H1 (cell line): ENCODE data around the gene DENND2A. TPM values are rescaled to one million over a fixed set of nuclear protein-coding genes. Genes with fewer than 3 reads are reported as not detected.

Experiments used
- CTCF ChIA-PET: fragments of 300-600 bp; sonication (Branson Sonifier 250); formaldehyde crosslinking; loops from one replicate; lab custom pipeline; 2021; ENCODE audit not compliant: partially characterized antibody; lab: Charles Lee
- POLR2A ChIA-PET: fragments of 300-600 bp; sonication (Branson Sonifier 250); formaldehyde crosslinking; loops from one replicate; lab custom pipeline; 2021; ENCODE audit warnings: inconsistent platforms; ENCODE audit not compliant: partially characterized antibody; lab: Charles Lee
- DNase-seq, 2 experiments: peaks; one replicate each; pipeline versions ENCODE4 v3.0.0 to v3.0.0-alpha.2; 2010 to 2022; ENCODE audit warnings: low spot score in 2 of 2, low read depth in 1 of 2, mixed read lengths in 1 of 2
- FAIRE-seq: peaks from 2 replicates; lab custom pipeline; 2011; peaks lifted over from hg19 to GRCh38; lab: Jason Lieb, UNC
- H2AFZ ChIP-seq: 2 replicates; pipeline ENCODE4 v1.8.1; 2012; ENCODE audit warnings: low read length, inconsistent platforms
- H2AK5ac ChIP-seq: 2 replicates; pipeline ENCODE4 v1.6.1; 2013; ENCODE audit warnings: low read depth, low read length
- H2BK120ac ChIP-seq: replicated peaks from 2 replicates; pipeline ENCODE3; 2013; ENCODE audit warnings: low read depth, low read length, inconsistent platforms
- H2BK12ac ChIP-seq: 2 replicates; pipeline ENCODE4 v1.6.1; 2013; ENCODE audit warnings: low read depth, low read length
- H2BK15ac ChIP-seq: 2 replicates; pipeline ENCODE4 v1.6.1; 2013; ENCODE audit warnings: low read length
- H2BK20ac ChIP-seq: 2 replicates; pipeline ENCODE4 v1.6.1; 2013; ENCODE audit warnings: low read length
- H2BK5ac ChIP-seq: 2 replicates; pipeline ENCODE4 v1.6.1; 2013; ENCODE audit warnings: low read depth, low read length
- H3K14ac ChIP-seq: 2 replicates; pipeline ENCODE4 v1.6.1; 2013; ENCODE audit warnings: inconsistent platforms; ENCODE audit not compliant: insufficient read length
- H3K18ac ChIP-seq: 2 replicates; pipeline ENCODE4 v1.6.1; 2013; ENCODE audit warnings: low read length; ENCODE audit errors: extremely low read depth
- H3K23ac ChIP-seq: 2 replicates; pipeline ENCODE4 v1.6.1; 2013; ENCODE audit warnings: inconsistent platforms; ENCODE audit not compliant: insufficient read length
- H3K23me2 ChIP-seq: 2 replicates; pipeline ENCODE4 v1.6.1; 2013; ENCODE audit warnings: low read depth, low read length
- H3K27ac ChIP-seq: 2 replicates; pipeline ENCODE4 v1.6.1; 2011; ENCODE audit warnings: low read depth, low read length, inconsistent platforms
- H3K27me3 ChIP-seq, 4 experiments: replicated peaks in 1 of 4; 1 replicate in 1 of 4; 2 replicates in 3 of 4; pipeline versions ENCODE4 v1.6.1 to v1.8.1; 2011 to 2013; ENCODE audit warnings: low read length in 3 of 4, mild to moderate bottlenecking in 3 of 4, inconsistent platforms in 2 of 4, mixed read lengths in 2 of 4, moderate library complexity in 1 of 4; ENCODE audit not compliant: control insufficient read depth in 3 of 4, insufficient read depth in 3 of 4; ENCODE audit errors: extremely low read depth in 1 of 4
- H3K36me3 ChIP-seq, 4 experiments: 2 replicates each; pipeline versions ENCODE4 v1.6.1 to v1.8.1; 2011 to 2013; ENCODE audit warnings: mild to moderate bottlenecking in 4 of 4, low read length in 3 of 4, moderate library complexity in 2 of 4, control low read depth in 1 of 4, inconsistent platforms in 1 of 4; ENCODE audit not compliant: insufficient read depth in 4 of 4, control insufficient read depth in 2 of 4
- H3K4ac ChIP-seq: replicated peaks from 2 replicates; pipeline ENCODE3; 2013; ENCODE audit warnings: low read length, low read depth, mixed read lengths, inconsistent platforms; ENCODE audit not compliant: insufficient read length
- H3K4me1 ChIP-seq, 4 experiments: replicated peaks in 1 of 4; 1 replicate in 1 of 4; 2 replicates in 3 of 4; pipeline versions ENCODE4 v1.6.1 to v1.8.1; 2011 to 2013; ENCODE audit warnings: low read length in 3 of 4, inconsistent platforms in 2 of 4, mixed read lengths in 1 of 4; ENCODE audit not compliant: insufficient read depth in 4 of 4, control insufficient read depth in 3 of 4
- H3K4me2 ChIP-seq, 2 experiments: 2 replicates each; pipeline versions ENCODE4 v1.6.1 to v1.8.1; 2011 to 2013; ENCODE audit warnings: low read depth in 2 of 2, low read length in 2 of 2, control low read depth in 1 of 2, inconsistent platforms in 1 of 2, mild to moderate bottlenecking in 1 of 2; ENCODE audit not compliant: insufficient read depth in 1 of 2
- H3K4me3 ChIP-seq, 4 experiments: fragments of 200-600, 300-600 bp in 1 of 4; sonication (generic), shearing (Covaris generic), sonication (Bioruptor Twin) in 1 of 4; 2 replicates each; pipeline versions ENCODE4 v1.5.1 to v1.8.1; 2011 to 2016; ENCODE audit warnings: low read length in 4 of 4, low read depth in 3 of 4, control low read depth in 2 of 4, inconsistent platforms in 2 of 4, mild to moderate bottlenecking in 2 of 4, mixed read lengths in 1 of 4, moderate library complexity in 1 of 4; ENCODE audit not compliant: insufficient read depth in 2 of 4; ENCODE audit errors: extremely low read depth in 1 of 4
- H3K56ac ChIP-seq: replicated peaks from 2 replicates; pipeline ENCODE3; 2013; ENCODE audit warnings: low read depth, mild to moderate bottlenecking, mixed read lengths, low read length, inconsistent platforms; ENCODE audit not compliant: insufficient read length
- H3K79me1 ChIP-seq: 2 replicates; pipeline ENCODE4 v1.6.1; 2013; ENCODE audit warnings: low read depth, low read length, control low read depth
- H3K79me2 ChIP-seq, 2 experiments: 2 replicates each; pipeline versions ENCODE4 v1.6.1 to v1.8.1; 2012 to 2013; ENCODE audit warnings: low read length in 2 of 2, mild to moderate bottlenecking in 2 of 2, inconsistent platforms in 1 of 2; ENCODE audit not compliant: insufficient read depth in 2 of 2, control insufficient read depth in 1 of 2
- H3K9ac ChIP-seq, 4 experiments: replicated peaks in 1 of 4; 1 replicate in 1 of 4; 2 replicates in 3 of 4; pipeline versions ENCODE4 v1.6.1 to v1.8.1; 2011 to 2013; ENCODE audit warnings: low read depth in 3 of 4, low read length in 3 of 4, control low read depth in 2 of 4, mild to moderate bottlenecking in 2 of 4, moderate library complexity in 2 of 4, inconsistent platforms in 1 of 4; ENCODE audit errors: extremely low read depth in 1 of 4
- H3K9me3 ChIP-seq, 2 experiments: 2 replicates each; pipeline versions ENCODE4 v1.6.1 to v1.8.1; 2012 to 2013; ENCODE audit warnings: mild to moderate bottlenecking in 2 of 2, moderate library complexity in 2 of 2, control low read depth in 1 of 2, inconsistent platforms in 1 of 2, low read depth in 1 of 2, low read length in 1 of 2, mixed read lengths in 1 of 2; ENCODE audit not compliant: insufficient read depth in 2 of 2
- H4K20me1 ChIP-seq, 2 experiments: replicated peaks in 1 of 2; 2 replicates each; pipeline versions ENCODE3 to v1.8.1; 2011 to 2013; ENCODE audit warnings: inconsistent platforms in 2 of 2, low read length in 2 of 2, mild to moderate bottlenecking in 1 of 2; ENCODE audit not compliant: insufficient read depth in 2 of 2, control insufficient read depth in 1 of 2
- H4K5ac ChIP-seq: 2 replicates; pipeline ENCODE4 v1.6.1; 2013; ENCODE audit warnings: low read length, low read depth, mixed read lengths, inconsistent platforms; ENCODE audit not compliant: insufficient read length
- H4K8ac ChIP-seq: 2 replicates; pipeline ENCODE4 v1.8.0; 2013; ENCODE audit warnings: mild to moderate bottlenecking, moderate library complexity, low read length, inconsistent platforms; ENCODE audit not compliant: insufficient read depth; ENCODE audit errors: extremely low read depth
- H4K91ac ChIP-seq: replicated peaks from 2 replicates; pipeline ENCODE3; 2013; ENCODE audit warnings: low read length, mixed read lengths, inconsistent platforms; ENCODE audit not compliant: insufficient read length
- FOSL1 ChIP-seq: IDR thresholded peaks from 2 replicates; pipeline ENCODE4 v1.6.1; 2011; ENCODE audit warnings: mild to moderate bottlenecking, low read depth, low read length, moderate library complexity; ENCODE audit not compliant: insufficient read depth
- RFX5 ChIP-seq: IDR thresholded peaks from 2 replicates; pipeline ENCODE4 v1.6.1; 2011; ENCODE audit warnings: low read depth, low read length, improper control_type of control experiment, borderline replicate concordance
- SUZ12 ChIP-seq: fragments of 200-600 bp; sonication (generic); IDR thresholded peaks from 2 replicates; pipeline ENCODE4 v1.6.1; 2012; ENCODE audit warnings: mild to moderate bottlenecking, inconsistent platforms, low read length, moderate library complexity, mixed read lengths
- WGBS, 2 experiments: shearing (Covaris generic) in 1 of 2; methylation state at CpG; one replicate each; pipeline versions ENCODE4 v1.1.6 to v1.1.7; 2013 to 2015; ENCODE audit warnings: low lambda C conversion rate in 2 of 2, mixed read lengths in 2 of 2, inconsistent platforms in 1 of 2, low coverage in 1 of 2, missing lambda C conversion rate in 1 of 2; ENCODE audit not compliant: insufficient replicate concordance in 2 of 2, insufficient coverage in 1 of 2, insufficient read length in 1 of 2; ENCODE audit errors: extremely low coverage in 1 of 2, missing lambda C conversion rate in 1 of 2; 5-methylcytosine and 5-hydroxymethylcytosine counted together
- polyA plus RNA-seq, 7 experiments: library from polyadenylated mRNA; depleted of rRNA in 3 of 7; stranded (reverse) in 5 of 7; unstranded in 2 of 7; fragments of >200 nt in 5 of 7; fragments of 200-250 nt in 2 of 7; gene quantifications; 1 replicate in 5 of 7; 2 replicates in 1 of 7; 4 replicates in 1 of 7; pipeline versions ENCODE4 v1.2.1 to v1.2.3, GENCODE V29; 2011 to 2013; ENCODE audit warnings: missing spikeins in 2 of 7, mixed read lengths in 2 of 7
- total RNA-seq: library from RNA; stranded (reverse); fragmentation: NEBNext Ultra II Directional; extraction: Animal tissue kit (Norgen Biotek cat#: 25700); gene quantifications from 2 replicates; pipeline ENCODE4 v1.2.1, GENCODE V29; 2021

The DENND2A gene
- total and polyA plus RNA-seq, 2 of the 8 experiments (the other 6 are each of a cell fraction or from before 2014, with no cell fraction given): 5.0 to 13.0 TPM

GRCh38 chr7:140681766-140682165, 41.2 kb upstream of the DENND2A start:
- H3K79me1 ChIP-seq: no peaks in the 10 kb centered on the region
- no peak overlapping the region for H4K91ac ChIP-seq
- H3K27ac ChIP-seq: no peak overlapping the region
- H3K9ac ChIP-seq: no peak overlapping the region
- H3K18ac ChIP-seq: no peak overlapping the region
- TF ChIP-seq RFX5 (no peak), SUZ12 (no peak), FOSL1 (no peak)
- WGBS, 2 experiments: 85% methylated on average over 3 of the region's 3 CpGs; no CpG with 5 or more reads in 1 of the 2 experiments
- H3K14ac ChIP-seq: no peak overlapping the region
- DNase-seq (no peak), FAIRE-seq (no peak)
- H2BK12ac ChIP-seq: no peak overlapping the region
- H3K4ac ChIP-seq: no peak overlapping the region
- no peak overlapping the region for H2BK15ac ChIP-seq
- no peak overlapping the region for H3K23ac ChIP-seq
- ChIA-PET CTCF (no interaction called here), POLR2A (no interaction called here)
- no peak overlapping the region for H2BK5ac ChIP-seq
- H3K23me2 ChIP-seq: no peaks in the 10 kb centered on the region
- H3K9me3 ChIP-seq: no peaks in the 10 kb centered on the region
- H2AK5ac ChIP-seq: no peak overlapping the region
- no peak overlapping the region for H2AFZ ChIP-seq
- no peak overlapping the region for H3K4me2 ChIP-seq
- H4K8ac ChIP-seq: no peak overlapping the region
- H4K5ac ChIP-seq: no peak overlapping the region
- no peak overlapping the region for H2BK120ac ChIP-seq
- no peaks in the 10 kb centered on the region; a peak in 1 of 8 replicates for H3K36me3 ChIP-seq
- H3K4me3 ChIP-seq: no peak overlapping the region
- no peaks in the 10 kb centered on the region for H3K79me2 ChIP-seq
- no peaks in the 10 kb centered on the region for H4K20me1 ChIP-seq
- H3K56ac ChIP-seq: no peak overlapping the region
- H2BK20ac ChIP-seq: no peak overlapping the region
- H3K4me1 ChIP-seq: 0 out of 7 replicates have a peak, but pooled peaks cover 0 to 2% (median 0%) of the 10 kb centered on the region in 4 experiments
- no peaks in the 10 kb centered on the region for H3K27me3 ChIP-seq
